Subcutaneous adipose tissue (tissue), 4 donors: ENCODE results near the gene CEACAM20. TPM values are rescaled to one million over a fixed set of nuclear protein-coding genes. Genes with fewer than 3 reads are reported as not detected.

Source experiments
- total RNA-seq, 4 donors: library from RNA; depleted of rRNA; stranded (reverse); fragments of >200 nt; gene quantifications; one replicate each; pipeline ENCODE4 v1.1.0, GENCODE V29; 2016
- TF ChIP-seq, protein P1 (sequence below): fragments of 450-650 bp; IDR thresholded peaks from one replicate; pipeline ENCODE4 v1.5.1; 2016; ENCODE audit warnings: low read depth, mild to moderate bottlenecking, control low read depth, antibody characterized with exemption, moderate library complexity

Gene CEACAM20
- total RNA-seq, 4 donors from 2014 or later = not detected

DNA sequence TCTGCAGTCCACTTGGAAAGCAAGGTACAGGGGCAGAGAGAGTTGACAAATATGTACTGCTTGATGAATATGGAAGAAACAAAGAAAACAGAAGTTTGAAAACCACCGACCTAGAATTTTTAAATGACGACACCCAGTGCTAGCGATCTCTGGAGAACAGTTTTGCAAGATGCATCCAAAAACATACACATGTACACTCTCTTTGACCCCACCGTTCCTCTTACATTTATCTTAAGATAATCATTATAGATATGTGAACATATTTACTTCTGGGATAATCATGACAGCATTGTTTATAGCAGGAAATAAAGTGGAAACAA lies 43.1 kb upstream of the CEACAM20 start:
- TF ChIP-seq, protein P1, sequence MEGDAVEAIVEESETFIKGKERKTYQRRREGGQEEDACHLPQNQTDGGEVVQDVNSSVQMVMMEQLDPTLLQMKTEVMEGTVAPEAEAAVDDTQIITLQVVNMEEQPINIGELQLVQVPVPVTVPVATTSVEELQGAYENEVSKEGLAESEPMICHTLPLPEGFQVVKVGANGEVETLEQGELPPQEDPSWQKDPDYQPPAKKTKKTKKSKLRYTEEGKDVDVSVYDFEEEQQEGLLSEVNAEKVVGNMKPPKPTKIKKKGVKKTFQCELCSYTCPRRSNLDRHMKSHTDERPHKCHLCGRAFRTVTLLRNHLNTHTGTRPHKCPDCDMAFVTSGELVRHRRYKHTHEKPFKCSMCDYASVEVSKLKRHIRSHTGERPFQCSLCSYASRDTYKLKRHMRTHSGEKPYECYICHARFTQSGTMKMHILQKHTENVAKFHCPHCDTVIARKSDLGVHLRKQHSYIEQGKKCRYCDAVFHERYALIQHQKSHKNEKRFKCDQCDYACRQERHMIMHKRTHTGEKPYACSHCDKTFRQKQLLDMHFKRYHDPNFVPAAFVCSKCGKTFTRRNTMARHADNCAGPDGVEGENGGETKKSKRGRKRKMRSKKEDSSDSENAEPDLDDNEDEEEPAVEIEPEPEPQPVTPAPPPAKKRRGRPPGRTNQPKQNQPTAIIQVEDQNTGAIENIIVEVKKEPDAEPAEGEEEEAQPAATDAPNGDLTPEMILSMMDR = no peak

DNA sequence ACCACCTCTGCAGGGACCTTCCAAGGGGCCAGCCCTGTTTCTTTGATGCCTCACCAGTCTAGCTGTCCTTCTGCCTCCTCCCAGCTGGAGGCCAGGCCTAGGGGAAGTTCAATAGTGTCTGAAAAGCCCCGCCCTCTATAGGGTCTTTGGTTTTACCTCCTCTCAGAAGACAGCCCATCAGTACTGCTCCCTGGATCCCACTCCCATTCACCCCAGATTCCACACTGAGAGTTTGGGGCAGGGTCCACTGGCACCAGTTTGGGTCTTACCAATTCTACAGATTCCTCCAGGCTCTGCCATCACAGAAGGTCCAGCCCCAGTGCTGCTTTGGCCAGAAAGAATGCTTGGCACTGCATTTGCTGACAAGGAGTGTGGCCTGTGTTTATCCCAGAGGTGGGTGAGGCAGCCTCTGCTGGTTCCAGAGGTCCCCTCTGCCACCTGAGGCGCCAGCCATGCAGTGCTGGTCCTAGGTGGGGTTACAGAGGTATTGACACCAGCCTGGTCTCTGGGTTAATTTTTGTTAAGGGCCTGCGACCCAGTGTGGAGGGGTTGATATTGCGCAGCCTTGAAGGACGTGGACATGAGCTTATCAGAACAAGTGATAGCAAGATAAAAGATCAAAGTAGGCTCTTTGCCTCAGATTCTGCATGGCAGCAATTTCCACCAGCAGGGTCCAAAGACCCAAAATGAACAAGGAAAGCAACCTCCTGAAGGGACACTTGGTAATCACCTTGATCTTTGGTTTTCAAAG lies 42.5 kb upstream of the CEACAM20 start:
- TF ChIP-seq, protein P1 = no peak

GRCh38 chr19:44570984-44571684 lies 41.7 kb upstream of the CEACAM20 start:
- TF ChIP-seq, protein P1 = no peak

DNA sequence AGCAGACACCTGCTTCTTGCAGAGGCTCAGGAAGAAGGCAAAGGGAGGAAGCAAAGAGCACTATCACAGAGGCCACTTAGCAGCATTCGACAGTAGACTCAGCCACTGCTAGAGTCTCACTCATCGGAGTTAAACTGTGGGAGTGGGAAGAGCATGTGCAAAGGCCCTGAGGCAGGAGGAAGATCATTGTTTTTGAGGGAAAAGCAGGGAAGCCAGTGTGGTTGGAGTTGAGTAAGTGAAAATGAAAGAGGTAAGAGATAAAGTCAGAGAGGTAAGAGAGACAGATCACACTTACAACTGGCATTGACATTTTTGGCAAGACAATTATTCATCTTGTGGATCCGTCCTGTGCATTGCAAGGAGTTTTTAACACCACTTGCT lies 41.1 kb upstream of the CEACAM20 start:
- TF ChIP-seq, protein P1 = no peak

- TF ChIP-seq, protein P1 = no peak
These were observed 38.3 kb upstream of the CEACAM20 start for GRCh38 chr19:44567745-44568144.

DNA sequence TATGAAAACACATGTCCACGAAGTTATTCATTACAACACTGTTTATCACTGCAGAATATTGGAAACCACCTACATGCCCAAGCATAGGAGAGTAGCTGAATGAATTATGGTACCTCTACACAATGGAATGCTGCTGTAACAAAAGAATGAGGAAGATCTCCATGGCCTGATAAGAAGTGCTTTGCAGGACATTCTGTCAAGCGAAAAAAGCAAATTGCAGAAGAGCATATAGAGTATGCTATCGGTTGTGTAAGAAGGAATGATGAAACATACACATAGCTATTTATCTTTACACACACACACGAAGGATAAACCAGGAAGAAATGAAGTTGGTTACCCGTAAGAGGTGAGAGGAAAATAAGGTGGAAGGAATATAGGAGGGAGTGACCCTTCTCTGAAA lies 37.5 kb upstream of the CEACAM20 start:
- TF ChIP-seq, protein P1 = no peak

- TF ChIP-seq, protein P1 = no peak
These were observed 28.5 kb upstream of the CEACAM20 start for GRCh38 chr19:44557933-44558332.
